ENCODE results near the gene HIF1AN. TPM values are rescaled to one million over a fixed set of nuclear protein-coding genes. Genes with fewer than 3 reads are reported as not detected.

Gene HIF1AN
- total and polyA plus RNA-seq, 2 of the 8 experiments (the other 6 are each of a cell fraction or from before 2014, with no cell fraction given), result 10.9 to 62.8 TPM

DNA sequence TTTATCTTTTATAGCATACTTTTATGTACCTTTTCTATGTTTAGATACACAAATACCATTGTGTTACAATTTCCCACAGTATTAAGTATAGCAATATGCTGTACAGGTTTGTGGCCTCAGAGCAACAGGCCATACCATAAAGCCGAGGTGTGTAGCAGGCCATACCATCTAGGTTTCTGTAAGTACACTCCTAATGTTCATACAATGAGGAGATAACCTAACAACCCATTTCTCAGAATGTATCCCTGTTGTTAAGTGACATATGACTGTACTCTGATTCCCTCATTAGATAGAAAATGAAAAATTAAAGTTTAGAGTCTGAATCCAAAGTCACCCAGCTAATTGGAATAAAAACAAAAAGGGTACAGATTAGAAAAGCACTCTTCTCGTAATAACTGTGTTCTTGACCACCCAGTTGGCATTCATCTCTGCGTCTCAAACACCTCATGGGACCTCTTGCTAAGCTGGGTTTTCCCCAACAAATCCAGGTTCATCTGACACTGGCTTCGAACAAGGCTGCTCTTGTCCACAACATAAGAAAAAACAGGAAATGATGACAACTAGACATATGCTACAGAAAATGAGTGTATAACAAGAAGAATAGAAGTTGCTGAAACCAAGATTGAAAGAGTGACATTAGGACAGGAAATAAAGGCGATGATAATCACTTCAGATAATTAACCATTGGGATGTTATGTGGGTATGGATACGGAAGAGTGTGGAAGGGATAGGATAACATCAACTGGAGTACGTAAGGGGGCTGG lies 7.4 kb upstream of the HIF1AN start:
- peaks cover 0 to 14% of the 10 kb centered on the region in 2 experiments; a peak in 3 of 4 replicates for H3K79me2 ChIP-seq (ENCODE audit: control insufficient read depth in 1 of 2, insufficient read depth in 2 of 2, low read length in 2 of 2)
- peaks cover 7 to 34% (median 14%) of the 10 kb centered on the region in 4 experiments for H3K36me3 ChIP-seq (ENCODE audit: control insufficient read depth in 2 of 4, insufficient read depth in 4 of 4, low read length in 3 of 4)
- H3K56ac ChIP-seq (replicated peaks; ENCODE audit: insufficient read length, low read depth, low read length), result no peak overlapping the region
- H3K23me2 ChIP-seq (ENCODE audit: low read depth, low read length), result peaks cover 12% of the 10 kb centered on the region
- peaks cover 0 to 5% (median 4%) of the 10 kb centered on the region in 4 experiments; a peak in 3 of 7 replicates for H3K4me1 ChIP-seq (replicated peaks in 1 of 4; ENCODE audit: control insufficient read depth in 3 of 4, insufficient read depth in 4 of 4, low read length in 3 of 4)
- no peak overlapping the region for H3K18ac ChIP-seq (ENCODE audit: extremely low read depth, low read length)
- H4K91ac ChIP-seq (replicated peaks; ENCODE audit: insufficient read length, low read length), result no peak overlapping the region
- H3K9me3 ChIP-seq (ENCODE audit: insufficient read depth in 2 of 2, low read depth in 1 of 2, low read length in 1 of 2), result no peaks in the 10 kb centered on the region
- peaks cover 2% of the 10 kb centered on the region; the same call in 1 of the 2 replicates for H3K79me1 ChIP-seq (ENCODE audit: low read depth, low read length)
- H2BK20ac ChIP-seq (ENCODE audit: low read length), result no peak overlapping the region
- H3K27me3 ChIP-seq (replicated peaks in 1 of 4; ENCODE audit: control insufficient read depth in 3 of 4, extremely low read depth in 1 of 4, insufficient read depth in 3 of 4, low read length in 3 of 4), result no peaks in the 10 kb centered on the region
- H4K20me1 ChIP-seq (replicated peaks in 1 of 2; ENCODE audit: control insufficient read depth in 1 of 2, insufficient read depth in 2 of 2, low read length in 2 of 2), result peaks cover 0 to 2% of the 10 kb centered on the region in 2 experiments
- no peak overlapping the region for H3K27ac ChIP-seq (ENCODE audit: low read depth, low read length)
- 85% methylated on average over 7 of the region's 7 CpGs; no CpG with 5 or more reads in 1 of the 2 experiments for WGBS, 2 experiments (ENCODE audit: extremely low coverage in 1 of 2, insufficient coverage in 1 of 2, insufficient read length in 1 of 2, insufficient replicate concordance in 2 of 2, low coverage in 1 of 2, low lambda C conversion rate in 2 of 2, missing lambda C conversion rate in 1 of 2)
- peak overlapping the region; percentile 81 to 95 (median 90); a peak in 6 of 8 replicates for H3K4me3 ChIP-seq (ENCODE audit: extremely low read depth in 1 of 4, insufficient read depth in 2 of 4, low read depth in 3 of 4, low read length in 4 of 4)
- H4K5ac ChIP-seq (ENCODE audit: insufficient read length, low read depth, low read length), result no peak overlapping the region
- no peak overlapping the region for H3K14ac ChIP-seq (ENCODE audit: insufficient read length)
- ChIA-PET CTCF (ENCODE audit: partially characterized antibody) (interaction anchor here (1.8 to 5.0 kb wide), 4 partner anchors 8 to 94 kb away, joined by 3 to 29 read pairs (median 16); partner anchors contain the start of gene HIF1AN), POLR2A (ENCODE audit: partially characterized antibody) (interaction anchor here (0.8 kb wide), 1 partner anchor 184 kb away, joined by 3 read pairs; no protein-coding TSS in a partner anchor)
- no peak for TF ChIP-seq POLR2A (IDR thresholded peaks at IDR 0.05; ENCODE audit: control extremely low read depth in 1 of 2, low read depth in 2 of 2, low read length in 2 of 2)
- TF ChIP-seq, protein P1, sequence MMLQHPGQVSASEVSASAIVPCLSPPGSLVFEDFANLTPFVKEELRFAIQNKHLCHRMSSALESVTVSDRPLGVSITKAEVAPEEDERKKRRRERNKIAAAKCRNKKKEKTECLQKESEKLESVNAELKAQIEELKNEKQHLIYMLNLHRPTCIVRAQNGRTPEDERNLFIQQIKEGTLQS (IDR thresholded peaks at IDR 0.05; ENCODE audit: insufficient read depth, low read depth, low read length), result no peak
- no peak for TF ChIP-seq RFX5 (IDR thresholded peaks at IDR 0.05; ENCODE audit: borderline replicate concordance, low read depth, low read length)
- TF ChIP-seq ASH2L (IDR thresholded peaks at IDR 0.05; ENCODE audit: low read length), result no peak
- TF ChIP-seq KDM1A (IDR thresholded peaks at IDR 0.05; ENCODE audit: borderline replicate concordance, low read length), result no peak
- no peak overlapping the region for H2BK15ac ChIP-seq (ENCODE audit: low read length)
- H2BK12ac ChIP-seq (ENCODE audit: low read depth, low read length), result no peak overlapping the region
- H2BK5ac ChIP-seq (ENCODE audit: low read depth, low read length), result no peak overlapping the region
- no peak overlapping the region for H3K23ac ChIP-seq (ENCODE audit: insufficient read length)
- DNase-seq (ENCODE audit: low read depth in 1 of 2, low spot score in 2 of 2) (no peak), FAIRE-seq (no peak)
- no peak overlapping the region for H2AK5ac ChIP-seq (ENCODE audit: low read depth, low read length)
- no peak overlapping the region for H3K4ac ChIP-seq (replicated peaks; ENCODE audit: insufficient read length, low read depth, low read length)
- H4K8ac ChIP-seq (ENCODE audit: extremely low read depth, insufficient read depth, low read length), result no peak overlapping the region
- H3K9ac ChIP-seq (replicated peaks in 1 of 4; ENCODE audit: extremely low read depth in 1 of 4, low read depth in 3 of 4, low read length in 3 of 4), result no peak overlapping the region
- peak overlapping the region; percentile 80 to 85; a peak in 3 of 4 replicates for H3K4me2 ChIP-seq (ENCODE audit: insufficient read depth in 1 of 2, low read depth in 2 of 2, low read length in 2 of 2)
- no peak overlapping the region for H2AFZ ChIP-seq (ENCODE audit: low read length)
- no peak overlapping the region for H2BK120ac ChIP-seq (replicated peaks; ENCODE audit: low read depth, low read length)

Measured in H1 (cell line).